ENCODE measurements around the gene SLC6A18. TPM values are rescaled to one million over a fixed set of nuclear protein-coding genes. Genes with fewer than 3 reads are reported as not detected.
"Not testable (repeated sequence)": the region's sequence is repeated elsewhere in the genome, so short reads cannot be mapped to it uniquely, and the experiment has no call there.

Gene SLC6A18
- total RNA-seq, 4 donors from 2014 or later = not detected

GRCh38 chr5:1285141-1285540, 60.0 kb downstream of the SLC6A18 start:
- WGBS, 2 donors (ENCODE audit: low coverage in 1 of 2) = 83 to 94% methylated on average over 2 to 5 of the region's 12 CpGs

GRCh38 chr5:1285883-1286291, 60.7 kb downstream of the SLC6A18 start:
- Histone ChIP-seq H3K4me1 (no peaks in the 10 kb centered on the region), H3K36me3 (no peaks in the 10 kb centered on the region), H3K27ac (no peak overlapping the region), H3K4me3 (no peak overlapping the region), H3K27me3 (peaks cover 23% of the 10 kb centered on the region), H3K9me3 (peaks cover 0 to 13% (median 0%) of the 10 kb centered on the region in 3 donors)
- TF ChIP-seq POLR2A (IDR thresholded peaks at IDR 0.05) (no peak), EP300 (IDR thresholded peaks at IDR 0.05) (no peak), CTCF (IDR thresholded peaks at IDR 0.05) (no peak), POLR2AphosphoS5 (IDR thresholded peaks at IDR 0.05) (no peak)
- 95 to 97% methylated on average over 8 to 10 of the region's 25 CpGs for WGBS, 2 donors (ENCODE audit: low coverage in 1 of 2)
- no peak for ATAC-seq

More at GRCh38 chr5:1285141-1285540, 60.0 kb downstream of the SLC6A18 start:
- H3K27me3 ChIP-seq = peaks cover 16% of the 10 kb centered on the region
- H3K9me3 ChIP-seq = peaks cover 0 to 13% (median 0%) of the 10 kb centered on the region in 3 donors
- no peak for ATAC-seq
- H3K27ac ChIP-seq = no peak overlapping the region
- TF ChIP-seq POLR2AphosphoS5 (IDR thresholded peaks at IDR 0.05) = no peak
- no peak for TF ChIP-seq POLR2A (IDR thresholded peaks at IDR 0.05)
- TF ChIP-seq CTCF (IDR thresholded peaks at IDR 0.05) = no peak
- no peak for TF ChIP-seq EP300 (IDR thresholded peaks at IDR 0.05)
- no peaks in the 10 kb centered on the region for H3K4me1 ChIP-seq
- no peak overlapping the region for H3K4me3 ChIP-seq
- H3K36me3 ChIP-seq = no peaks in the 10 kb centered on the region

GRCh38 chr5:1288439-1289335, 63.5 kb downstream of the SLC6A18 start:
- Histone ChIP-seq H3K36me3 (no peaks in the 10 kb centered on the region), H3K4me3 (no peak overlapping the region), H3K27ac (no peak overlapping the region), H3K27me3 (peaks cover 51% of the 10 kb centered on the region), H3K9me3 (peaks cover 0 to 13% (median 0%) of the 10 kb centered on the region in 3 donors), H3K4me1 (no peaks in the 10 kb centered on the region)
- no peak for TF ChIP-seq POLR2AphosphoS5 (IDR thresholded peaks at IDR 0.05)
- ATAC-seq = no peak
- 89 to 90% methylated on average over 2 to 4 of the region's 37 CpGs for WGBS, 2 donors (ENCODE audit: low coverage in 1 of 2)

- not testable (repeated sequence) for H3K27ac ChIP-seq, H3K36me3 ChIP-seq, H3K4me3 ChIP-seq, ATAC-seq, H3K4me1 ChIP-seq
- H3K27me3 ChIP-seq = peaks cover 60% of the 10 kb centered on the region
- WGBS, 2 donors (ENCODE audit: low coverage in 1 of 2) = no CpG with 5 or more reads among the region's 32 CpGs
- H3K9me3 ChIP-seq = peaks cover 0 to 13% (median 0%) of the 10 kb centered on the region in 3 donors
These were observed 64.4 kb downstream of the SLC6A18 start for GRCh38 chr5:1289559-1289958.

GRCh38 chr5:1290956-1291355, 65.8 kb downstream of the SLC6A18 start:
- Histone ChIP-seq H3K4me1 (peaks cover 0 to 13% (median 0%) of the 10 kb centered on the region in 3 donors), H3K27me3 (peaks cover 74% of the 10 kb centered on the region), H3K9me3 (peaks cover 0 to 13% (median 0%) of the 10 kb centered on the region in 3 donors)
- not testable (repeated sequence) for ATAC-seq, H3K27ac ChIP-seq, H3K36me3 ChIP-seq, H3K4me3 ChIP-seq
- WGBS, 2 donors (ENCODE audit: low coverage in 1 of 2) = no CpG with 5 or more reads among the region's 24 CpGs

GRCh38 chr5:1291611-1292080, 66.5 kb downstream of the SLC6A18 start:
- WGBS, 2 donors (ENCODE audit: low coverage in 1 of 2) = 75 to 93% methylated on average over 3 to 12 of the region's 24 CpGs
- no peak for TF ChIP-seq EP300 (IDR thresholded peaks at IDR 0.05)
- TF ChIP-seq POLR2AphosphoS5 (IDR thresholded peaks at IDR 0.05) = no peak
- no peak for TF ChIP-seq POLR2A (IDR thresholded peaks at IDR 0.05)
- TF ChIP-seq CTCF (IDR thresholded peaks at IDR 0.05) = no peak
- no peaks in the 10 kb centered on the region for H3K36me3 ChIP-seq
- H3K4me1 ChIP-seq = peaks cover 0 to 13% (median 0%) of the 10 kb centered on the region in 3 donors
- no peak overlapping the region for H3K27ac ChIP-seq
- no peak for ATAC-seq
- H3K27me3 ChIP-seq = peaks cover 79% of the 10 kb centered on the region
- H3K4me3 ChIP-seq = no peak overlapping the region
- peaks cover 0 to 13% (median 0%) of the 10 kb centered on the region in 3 donors for H3K9me3 ChIP-seq

Measured in gastroesophageal sphincter (tissue), 4 donors.